Left kidney (tissue), 2 donors: Measurements from ENCODE around the gene SERPINB1. TPM values are rescaled to one million over a fixed set of nuclear protein-coding genes. Genes with fewer than 3 reads are reported as not detected.
"Not testable (repeated sequence)": the region's sequence is repeated elsewhere in the genome, so short reads cannot be mapped to it uniquely, and the experiment has no call there.

Source experiments
- DNase-seq: peaks from one replicate; pipeline ENCODE4 v3.0.0-alpha.2; 2013
- polyA plus RNA-seq: library from polyadenylated mRNA; unstranded; fragments of 120-200 nt; gene quantifications from one replicate; pipeline ENCODE4 v1.2.1, GENCODE V29; 2013; ENCODE audit not compliant: insufficient read length

The SERPINB1 gene
- polyA plus RNA-seq, 1 donor, result 19.3 TPM

GRCh38 chr6:2868637-2869036, 27.0 kb upstream of the SERPINB1 start:
- DNase-seq, result no peak

- no peak for DNase-seq
Observed at GRCh38 chr6:2866171-2866846, 24.6 kb upstream of the SERPINB1 start.

GRCh38 chr6:2865694-2866151, 24.1 kb upstream of the SERPINB1 start:
- no peak for DNase-seq

- no peak for DNase-seq
Observed at GRCh38 chr6:2865270-2865669, 23.6 kb upstream of the SERPINB1 start.

- DNase-seq, result no peak
Observed at GRCh38 chr6:2863901-2864300, 22.2 kb upstream of the SERPINB1 start.

- no peak for DNase-seq
Observed at GRCh38 chr6:2862712-2863181, 21.1 kb upstream of the SERPINB1 start.

GRCh38 chr6:2861822-2862164, 20.1 kb upstream of the SERPINB1 start:
- no peak for DNase-seq

- DNase-seq, result no peak
Observed at GRCh38 chr6:2861060-2861821, 19.6 kb upstream of the SERPINB1 start.

GRCh38 chr6:2860706-2861059, 19.0 kb upstream of the SERPINB1 start:
- DNase-seq, result not testable (repeated sequence)

GRCh38 chr6:2859798-2860705, 18.4 kb upstream of the SERPINB1 start:
- not testable (repeated sequence) for DNase-seq

- no peak for DNase-seq
Observed at GRCh38 chr6:2859185-2859700, 17.6 kb upstream of the SERPINB1 start.

GRCh38 chr6:2857580-2858337, 16.1 kb upstream of the SERPINB1 start:
- no peak for DNase-seq

- DNase-seq, result no peak
Observed at GRCh38 chr6:2857185-2857579, 15.5 kb upstream of the SERPINB1 start.

- no peak for DNase-seq
Observed at GRCh38 chr6:2855061-2855519, 13.4 kb upstream of the SERPINB1 start.

GRCh38 chr6:2854396-2854982, 12.8 kb upstream of the SERPINB1 start:
- no peak for DNase-seq

- peak; percentile 77 for DNase-seq
Observed at GRCh38 chr6:2853769-2854395, 12.2 kb upstream of the SERPINB1 start.

GRCh38 chr6:2853378-2853768, 11.7 kb upstream of the SERPINB1 start:
- not testable (repeated sequence) for DNase-seq

GRCh38 chr6:2852921-2853322, 11.3 kb upstream of the SERPINB1 start:
- DNase-seq, result no peak

GRCh38 chr6:2852514-2852855, 10.8 kb upstream of the SERPINB1 start:
- no peak for DNase-seq

- DNase-seq, result no peak
Observed at GRCh38 chr6:2851727-2852513, 10.3 kb upstream of the SERPINB1 start.
